H1 (cell line): ENCODE measurements around the gene CDIPT. TPM values are rescaled to one million over a fixed set of nuclear protein-coding genes. Genes with fewer than 3 reads are reported as not detected.

ENCODE experiments used
- CTCF ChIA-PET: fragments of 300-600 bp; sonication (Branson Sonifier 250); formaldehyde crosslinking; loops from one replicate; lab custom pipeline; 2021; ENCODE audit not compliant: partially characterized antibody; lab: Charles Lee
- POLR2A ChIA-PET: fragments of 300-600 bp; sonication (Branson Sonifier 250); formaldehyde crosslinking; loops from one replicate; lab custom pipeline; 2021; ENCODE audit warnings: inconsistent platforms; ENCODE audit not compliant: partially characterized antibody; lab: Charles Lee
- DNase-seq, 2 experiments: peaks; one replicate each; pipeline versions ENCODE4 v3.0.0 to v3.0.0-alpha.2; 2010 to 2022; ENCODE audit warnings: low spot score in 2 of 2, low read depth in 1 of 2, mixed read lengths in 1 of 2
- FAIRE-seq: peaks from 2 replicates; lab custom pipeline; 2011; peaks lifted over from hg19 to GRCh38; lab: Jason Lieb, UNC
- H2AFZ ChIP-seq: 2 replicates; pipeline ENCODE4 v1.8.1; 2012; ENCODE audit warnings: low read length, inconsistent platforms
- H2AK5ac ChIP-seq: 2 replicates; pipeline ENCODE4 v1.6.1; 2013; ENCODE audit warnings: low read depth, low read length
- H2BK120ac ChIP-seq: replicated peaks from 2 replicates; pipeline ENCODE3; 2013; ENCODE audit warnings: low read depth, low read length, inconsistent platforms
- H2BK12ac ChIP-seq: 2 replicates; pipeline ENCODE4 v1.6.1; 2013; ENCODE audit warnings: low read depth, low read length
- H2BK15ac ChIP-seq: 2 replicates; pipeline ENCODE4 v1.6.1; 2013; ENCODE audit warnings: low read length
- H2BK20ac ChIP-seq: 2 replicates; pipeline ENCODE4 v1.6.1; 2013; ENCODE audit warnings: low read length
- H2BK5ac ChIP-seq: 2 replicates; pipeline ENCODE4 v1.6.1; 2013; ENCODE audit warnings: low read depth, low read length
- H3K14ac ChIP-seq: 2 replicates; pipeline ENCODE4 v1.6.1; 2013; ENCODE audit warnings: inconsistent platforms; ENCODE audit not compliant: insufficient read length
- H3K18ac ChIP-seq: 2 replicates; pipeline ENCODE4 v1.6.1; 2013; ENCODE audit warnings: low read length; ENCODE audit errors: extremely low read depth
- H3K23ac ChIP-seq: 2 replicates; pipeline ENCODE4 v1.6.1; 2013; ENCODE audit warnings: inconsistent platforms; ENCODE audit not compliant: insufficient read length
- H3K23me2 ChIP-seq: 2 replicates; pipeline ENCODE4 v1.6.1; 2013; ENCODE audit warnings: low read depth, low read length
- H3K27ac ChIP-seq: 2 replicates; pipeline ENCODE4 v1.6.1; 2011; ENCODE audit warnings: low read depth, low read length, inconsistent platforms
- H3K27me3 ChIP-seq, 4 experiments: replicated peaks in 1 of 4; 1 replicate in 1 of 4; 2 replicates in 3 of 4; pipeline versions ENCODE4 v1.6.1 to v1.8.1; 2011 to 2013; ENCODE audit warnings: low read length in 3 of 4, mild to moderate bottlenecking in 3 of 4, inconsistent platforms in 2 of 4, mixed read lengths in 2 of 4, moderate library complexity in 1 of 4; ENCODE audit not compliant: control insufficient read depth in 3 of 4, insufficient read depth in 3 of 4; ENCODE audit errors: extremely low read depth in 1 of 4
- H3K36me3 ChIP-seq, 4 experiments: 2 replicates each; pipeline versions ENCODE4 v1.6.1 to v1.8.1; 2011 to 2013; ENCODE audit warnings: mild to moderate bottlenecking in 4 of 4, low read length in 3 of 4, moderate library complexity in 2 of 4, control low read depth in 1 of 4, inconsistent platforms in 1 of 4; ENCODE audit not compliant: insufficient read depth in 4 of 4, control insufficient read depth in 2 of 4
- H3K4ac ChIP-seq: replicated peaks from 2 replicates; pipeline ENCODE3; 2013; ENCODE audit warnings: low read length, low read depth, mixed read lengths, inconsistent platforms; ENCODE audit not compliant: insufficient read length
- H3K4me1 ChIP-seq, 4 experiments: replicated peaks in 1 of 4; 1 replicate in 1 of 4; 2 replicates in 3 of 4; pipeline versions ENCODE4 v1.6.1 to v1.8.1; 2011 to 2013; ENCODE audit warnings: low read length in 3 of 4, inconsistent platforms in 2 of 4, mixed read lengths in 1 of 4; ENCODE audit not compliant: insufficient read depth in 4 of 4, control insufficient read depth in 3 of 4
- H3K4me2 ChIP-seq, 2 experiments: 2 replicates each; pipeline versions ENCODE4 v1.6.1 to v1.8.1; 2011 to 2013; ENCODE audit warnings: low read depth in 2 of 2, low read length in 2 of 2, control low read depth in 1 of 2, inconsistent platforms in 1 of 2, mild to moderate bottlenecking in 1 of 2; ENCODE audit not compliant: insufficient read depth in 1 of 2
- H3K4me3 ChIP-seq, 4 experiments: fragments of 200-600, 300-600 bp in 1 of 4; sonication (generic), shearing (Covaris generic), sonication (Bioruptor Twin) in 1 of 4; 2 replicates each; pipeline versions ENCODE4 v1.5.1 to v1.8.1; 2011 to 2016; ENCODE audit warnings: low read length in 4 of 4, low read depth in 3 of 4, control low read depth in 2 of 4, inconsistent platforms in 2 of 4, mild to moderate bottlenecking in 2 of 4, mixed read lengths in 1 of 4, moderate library complexity in 1 of 4; ENCODE audit not compliant: insufficient read depth in 2 of 4; ENCODE audit errors: extremely low read depth in 1 of 4
- H3K56ac ChIP-seq: replicated peaks from 2 replicates; pipeline ENCODE3; 2013; ENCODE audit warnings: low read depth, mild to moderate bottlenecking, mixed read lengths, low read length, inconsistent platforms; ENCODE audit not compliant: insufficient read length
- H3K79me1 ChIP-seq: 2 replicates; pipeline ENCODE4 v1.6.1; 2013; ENCODE audit warnings: low read depth, low read length, control low read depth
- H3K79me2 ChIP-seq, 2 experiments: 2 replicates each; pipeline versions ENCODE4 v1.6.1 to v1.8.1; 2012 to 2013; ENCODE audit warnings: low read length in 2 of 2, mild to moderate bottlenecking in 2 of 2, inconsistent platforms in 1 of 2; ENCODE audit not compliant: insufficient read depth in 2 of 2, control insufficient read depth in 1 of 2
- H3K9ac ChIP-seq, 4 experiments: replicated peaks in 1 of 4; 1 replicate in 1 of 4; 2 replicates in 3 of 4; pipeline versions ENCODE4 v1.6.1 to v1.8.1; 2011 to 2013; ENCODE audit warnings: low read depth in 3 of 4, low read length in 3 of 4, control low read depth in 2 of 4, mild to moderate bottlenecking in 2 of 4, moderate library complexity in 2 of 4, inconsistent platforms in 1 of 4; ENCODE audit errors: extremely low read depth in 1 of 4
- H3K9me3 ChIP-seq, 2 experiments: 2 replicates each; pipeline versions ENCODE4 v1.6.1 to v1.8.1; 2012 to 2013; ENCODE audit warnings: mild to moderate bottlenecking in 2 of 2, moderate library complexity in 2 of 2, control low read depth in 1 of 2, inconsistent platforms in 1 of 2, low read depth in 1 of 2, low read length in 1 of 2, mixed read lengths in 1 of 2; ENCODE audit not compliant: insufficient read depth in 2 of 2
- H4K20me1 ChIP-seq, 2 experiments: replicated peaks in 1 of 2; 2 replicates each; pipeline versions ENCODE3 to v1.8.1; 2011 to 2013; ENCODE audit warnings: inconsistent platforms in 2 of 2, low read length in 2 of 2, mild to moderate bottlenecking in 1 of 2; ENCODE audit not compliant: insufficient read depth in 2 of 2, control insufficient read depth in 1 of 2
- H4K5ac ChIP-seq: 2 replicates; pipeline ENCODE4 v1.6.1; 2013; ENCODE audit warnings: low read length, low read depth, mixed read lengths, inconsistent platforms; ENCODE audit not compliant: insufficient read length
- H4K8ac ChIP-seq: 2 replicates; pipeline ENCODE4 v1.8.0; 2013; ENCODE audit warnings: mild to moderate bottlenecking, moderate library complexity, low read length, inconsistent platforms; ENCODE audit not compliant: insufficient read depth; ENCODE audit errors: extremely low read depth
- H4K91ac ChIP-seq: replicated peaks from 2 replicates; pipeline ENCODE3; 2013; ENCODE audit warnings: low read length, mixed read lengths, inconsistent platforms; ENCODE audit not compliant: insufficient read length
- KDM5A ChIP-seq: fragments of 200-600 bp; IDR thresholded peaks from 2 replicates; pipeline ENCODE4 v1.7.1; 2012; ENCODE audit warnings: mild to moderate bottlenecking, low read length, inconsistent platforms, mixed read lengths
- MAX ChIP-seq: IDR thresholded peaks from 2 replicates; pipeline ENCODE4 v1.6.1; 2012; ENCODE audit warnings: inconsistent platforms
- NANOG ChIP-seq: IDR thresholded peaks from 2 replicates; pipeline ENCODE4 v1.6.1; 2011; ENCODE audit warnings: low read length, low read depth, mild to moderate bottlenecking, inconsistent platforms; ENCODE audit not compliant: insufficient read depth, poor library complexity, severe bottlenecking
- RBBP5 ChIP-seq: IDR thresholded peaks from 2 replicates; pipeline ENCODE4 v1.7.1; 2012; ENCODE audit warnings: low read depth, mild to moderate bottlenecking, inconsistent platforms, low read length, moderate library complexity, borderline replicate concordance
- RFX5 ChIP-seq: IDR thresholded peaks from 2 replicates; pipeline ENCODE4 v1.6.1; 2011; ENCODE audit warnings: low read depth, low read length, improper control_type of control experiment, borderline replicate concordance
- SIX5 ChIP-seq: IDR thresholded peaks from 2 replicates; pipeline ENCODE4 v1.6.1; 2011; ENCODE audit warnings: mild to moderate bottlenecking, low read depth, low read length
- TBP ChIP-seq: IDR thresholded peaks from 2 replicates; pipeline ENCODE4 v1.6.1; 2011; ENCODE audit warnings: low read depth, low read length, improper control_type of control experiment
- WGBS, 2 experiments: shearing (Covaris generic) in 1 of 2; methylation state at CpG; one replicate each; pipeline versions ENCODE4 v1.1.6 to v1.1.7; 2013 to 2015; ENCODE audit warnings: low lambda C conversion rate in 2 of 2, mixed read lengths in 2 of 2, inconsistent platforms in 1 of 2, low coverage in 1 of 2, missing lambda C conversion rate in 1 of 2; ENCODE audit not compliant: insufficient replicate concordance in 2 of 2, insufficient coverage in 1 of 2, insufficient read length in 1 of 2; ENCODE audit errors: extremely low coverage in 1 of 2, missing lambda C conversion rate in 1 of 2; 5-methylcytosine and 5-hydroxymethylcytosine counted together
- polyA plus RNA-seq, 7 experiments: library from polyadenylated mRNA; depleted of rRNA in 3 of 7; stranded (reverse) in 5 of 7; unstranded in 2 of 7; fragments of >200 nt in 5 of 7; fragments of 200-250 nt in 2 of 7; gene quantifications; 1 replicate in 5 of 7; 2 replicates in 1 of 7; 4 replicates in 1 of 7; pipeline versions ENCODE4 v1.2.1 to v1.2.3, GENCODE V29; 2011 to 2013; ENCODE audit warnings: missing spikeins in 2 of 7, mixed read lengths in 2 of 7
- total RNA-seq: library from RNA; stranded (reverse); fragmentation: NEBNext Ultra II Directional; extraction: Animal tissue kit (Norgen Biotek cat#: 25700); gene quantifications from 2 replicates; pipeline ENCODE4 v1.2.1, GENCODE V29; 2021
- TF ChIP-seq, protein P1 (sequence below): IDR thresholded peaks from 2 replicates; pipeline ENCODE4 v1.6.1; 2012; ENCODE audit warnings: low read length, inconsistent platforms

The CDIPT gene
- total and polyA plus RNA-seq, 2 of the 8 experiments (the other 6 are each of a cell fraction or from before 2014, with no cell fraction given), result 69.2 to 140 TPM

DNA sequence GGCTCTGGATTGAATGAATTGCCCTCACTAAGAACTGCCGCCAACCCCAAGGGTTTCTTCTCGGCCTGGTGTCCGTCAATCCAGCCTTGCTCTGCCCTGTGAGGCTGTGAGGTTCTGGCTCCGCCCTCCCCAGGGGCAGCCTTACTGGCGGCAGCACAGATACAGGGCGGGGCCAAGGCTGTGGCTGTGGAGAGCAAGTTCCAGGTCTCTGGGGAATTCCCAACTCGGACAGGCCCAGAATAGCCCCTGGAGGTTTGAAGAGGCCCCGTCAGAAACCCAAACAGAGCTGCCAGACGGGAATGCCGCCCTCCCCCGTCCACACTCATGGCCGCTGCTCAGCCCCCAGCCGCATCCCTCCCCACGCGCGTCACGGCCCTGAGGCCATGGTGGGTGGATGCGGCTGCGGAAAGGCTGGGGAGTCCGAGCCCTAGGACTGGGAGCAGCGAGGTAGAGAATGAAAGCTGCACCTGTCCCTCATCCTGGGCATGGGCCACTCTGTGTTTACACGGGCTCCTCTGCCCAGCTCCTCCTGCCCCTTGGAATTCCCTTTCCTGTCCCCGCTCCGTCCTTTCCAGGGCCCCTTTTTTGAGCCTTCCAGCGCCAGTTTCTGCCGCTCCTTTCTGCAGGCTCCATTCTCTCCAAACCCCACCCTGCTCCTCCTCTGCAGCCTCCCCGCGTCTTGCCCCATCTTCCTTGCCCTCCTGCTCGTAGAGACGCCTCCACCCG is 51.7 kb downstream of the CDIPT start:
- peak overlapping the region; percentile 92; the same call in 1 of the 2 replicates for H2BK5ac ChIP-seq
- H3K27ac ChIP-seq, result peak overlapping the region; percentile 64
- H3K79me1 ChIP-seq, result no peaks in the 10 kb centered on the region; the same call in 1 of the 2 replicates
- WGBS, 2 experiments, result 1% methylated on average over 31 of the region's 31 CpGs; no CpG with 5 or more reads in 1 of the 2 experiments
- peak overlapping the region; percentile 65 for H3K4ac ChIP-seq
- no peaks in the 10 kb centered on the region for H3K27me3 ChIP-seq
- ChIA-PET POLR2A (interaction anchor here (0.6 to 4.0 kb wide), 17 partner anchors 9 to 220 kb away, joined by 3 to 31 read pairs (median 4); partner anchors contain the start of genes CDIPT, KIF22, MVP and QPRT), CTCF (interaction anchor here (1.1 kb wide), 1 partner anchor 37 kb away, joined by 5 read pairs; no protein-coding TSS in a partner anchor)
- H2BK20ac ChIP-seq, result no peak overlapping the region
- H4K20me1 ChIP-seq, result peaks cover 15 to 21% of the 10 kb centered on the region in 2 experiments
- no peaks in the 10 kb centered on the region for H3K9me3 ChIP-seq
- peak overlapping the region; percentile 90 for H4K91ac ChIP-seq
- H3K23ac ChIP-seq, result no peak overlapping the region
- FAIRE-seq (peak; percentile 94), DNase-seq (peak; percentile 86 to 90)
- H3K36me3 ChIP-seq, result peaks cover 6 to 25% (median 10%) of the 10 kb centered on the region in 4 experiments
- H2AK5ac ChIP-seq, result no peak overlapping the region
- H2BK15ac ChIP-seq, result no peak overlapping the region; the same call in 1 of the 2 replicates
- peak overlapping the region; percentile 74 for H4K8ac ChIP-seq
- peaks cover 36% of the 10 kb centered on the region for H3K23me2 ChIP-seq
- peak overlapping the region; percentile 91 to 92 for H3K4me2 ChIP-seq
- H3K56ac ChIP-seq, result no peak overlapping the region
- H3K18ac ChIP-seq, result peak overlapping the region; percentile 65
- peak overlapping the region; percentile 75 to 85 (median 82) for H3K4me3 ChIP-seq
- H2BK120ac ChIP-seq, result no peak overlapping the region
- H3K14ac ChIP-seq, result no peak overlapping the region
- peak overlapping the region in 3 of 4 experiments; percentile 26 to 48 (median 45); a peak in 4 of 7 replicates for H3K9ac ChIP-seq
- peak overlapping the region; percentile 73 for H4K5ac ChIP-seq
- H3K79me2 ChIP-seq, result peaks cover 7 to 30% of the 10 kb centered on the region in 2 experiments
- H2BK12ac ChIP-seq, result peak overlapping the region; percentile 19; the same call in 1 of the 2 replicates
- peaks cover 0 to 52% (median 42%) of the 10 kb centered on the region in 4 experiments; a peak in 6 of 7 replicates for H3K4me1 ChIP-seq
- no peak overlapping the region for H2AFZ ChIP-seq
- TF ChIP-seq NANOG (no peak), RBBP5 (no peak), KDM5A (no peak), MAX (no peak), RFX5 (no peak), SIX5 (no peak), TBP (no peak)
- TF ChIP-seq, protein P1, sequence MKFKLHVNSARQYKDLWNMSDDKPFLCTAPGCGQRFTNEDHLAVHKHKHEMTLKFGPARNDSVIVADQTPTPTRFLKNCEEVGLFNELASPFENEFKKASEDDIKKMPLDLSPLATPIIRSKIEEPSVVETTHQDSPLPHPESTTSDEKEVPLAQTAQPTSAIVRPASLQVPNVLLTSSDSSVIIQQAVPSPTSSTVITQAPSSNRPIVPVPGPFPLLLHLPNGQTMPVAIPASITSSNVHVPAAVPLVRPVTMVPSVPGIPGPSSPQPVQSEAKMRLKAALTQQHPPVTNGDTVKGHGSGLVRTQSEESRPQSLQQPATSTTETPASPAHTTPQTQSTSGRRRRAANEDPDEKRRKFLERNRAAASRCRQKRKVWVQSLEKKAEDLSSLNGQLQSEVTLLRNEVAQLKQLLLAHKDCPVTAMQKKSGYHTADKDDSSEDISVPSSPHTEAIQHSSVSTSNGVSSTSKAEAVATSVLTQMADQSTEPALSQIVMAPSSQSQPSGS, result 0 out of 2 replicates have a peak, but pooled peaks have one; percentile 42
